Left ventricle myocardium inferior (tissue), 1 donor: Measurements from ENCODE around the gene CLDN6. TPM values are rescaled to one million over a fixed set of nuclear protein-coding genes. Genes with fewer than 3 reads are reported as not detected.

Experiments
- DNase-seq: peaks from one replicate; pipeline ENCODE4 v3.0.0-alpha.2; 2020
- H3K27ac ChIP-seq: fragments of 200-600 bp; replicated peaks from 2 replicates; pipeline ENCODE4 v1.8.0; 2021
- H3K27me3 ChIP-seq: fragments of 200-600 bp; 2 replicates; pipeline ENCODE4 v1.8.0; 2021; ENCODE audit warnings: low read depth
- H3K36me3 ChIP-seq: fragments of 200-600 bp; 2 replicates; pipeline ENCODE4 v1.8.0; 2021
- H3K4me1 ChIP-seq: fragments of 200-600 bp; 2 replicates; pipeline ENCODE4 v1.8.0; 2021
- H3K4me3 ChIP-seq: fragments of 200-600 bp; 2 replicates; pipeline ENCODE4 v1.8.0; 2021; ENCODE audit warnings: mild to moderate bottlenecking, moderate library complexity
- H3K9me3 ChIP-seq: fragments of 200-600 bp; replicated peaks from 2 replicates; pipeline ENCODE4 v1.8.0; 2021
- CTCF ChIP-seq: fragments of 200-600 bp; IDR thresholded peaks from 2 replicates; pipeline ENCODE4 v1.8.0; 2021; ENCODE audit warnings: antibody characterized with exemption, mild to moderate bottlenecking, borderline replicate concordance
- intact Hi-C: fragments of 100-400 bp; cut with micrococcal nuclease; formaldehyde crosslinking; loops from one replicate; pipeline ENCODE4 v1.11.0; 2022
- total RNA-seq: library from RNA; stranded (reverse); fragmentation: NEBNext Ultra II Directional; extraction: Animal tissue kit (Norgen Biotek cat#: 25700); gene quantifications from one replicate; pipeline ENCODE4 v1.2.1, GENCODE V29; 2021
- donor health status: DM: no; HTN: yes; CAD: no; lungs with severe emphysema.

CLDN6 gene
- total RNA-seq, 1 donor from 2014 or later, result not detected

- no peak for TF ChIP-seq CTCF
- Histone ChIP-seq H3K36me3 (peaks cover 18% of the 10 kb centered on the region), H3K27me3 (peaks cover 66% of the 10 kb centered on the region), H3K4me1 (peaks cover 22% of the 10 kb centered on the region), H3K9me3 (no peaks in the 10 kb centered on the region), H3K4me3 (no peak overlapping the region), H3K27ac (no peak overlapping the region)
- no peak for DNase-seq
- intact Hi-C loops, result no loop called here
Measured at GRCh38 chr16:3030222-3031212, 12.5 kb upstream of the CLDN6 start.

GRCh38 chr16:3029491-3030221 is 11.7 kb upstream of the CLDN6 start:
- peak overlapping the region; percentile 43 for H3K4me3 ChIP-seq
- peaks cover 18% of the 10 kb centered on the region for H3K36me3 ChIP-seq
- H3K4me1 ChIP-seq, result peaks cover 25% of the 10 kb centered on the region
- H3K27me3 ChIP-seq, result peaks cover 58% of the 10 kb centered on the region
- no peak overlapping the region for H3K27ac ChIP-seq
- H3K9me3 ChIP-seq, result no peaks in the 10 kb centered on the region
- intact Hi-C loops, result no loop called here
- TF ChIP-seq CTCF, result no peak
- DNase-seq, result no peak

GRCh38 chr16:3028716-3029319 is 10.8 kb upstream of the CLDN6 start:
- TF ChIP-seq CTCF, result no peak
- Histone ChIP-seq H3K36me3 (peaks cover 18% of the 10 kb centered on the region), H3K4me3 (peak overlapping the region; percentile 41), H3K9me3 (no peaks in the 10 kb centered on the region), H3K27me3 (peaks cover 49% of the 10 kb centered on the region), H3K27ac (no peak overlapping the region), H3K4me1 (peaks cover 32% of the 10 kb centered on the region)
- no peak for DNase-seq
- intact Hi-C loops, result no loop called here

- TF ChIP-seq CTCF, result peak; percentile 75
- intact Hi-C loops, result no loop called here
- no peaks in the 10 kb centered on the region for H3K9me3 ChIP-seq
- peaks cover 39% of the 10 kb centered on the region for H3K4me1 ChIP-seq
- peaks cover 18% of the 10 kb centered on the region for H3K36me3 ChIP-seq
- peak overlapping the region; percentile 41 for H3K4me3 ChIP-seq
- H3K27me3 ChIP-seq, result peaks cover 43% of the 10 kb centered on the region
- H3K27ac ChIP-seq, result no peak overlapping the region
- DNase-seq, result peak; percentile 78
Measured at GRCh38 chr16:3027983-3028715, 10.2 kb upstream of the CLDN6 start.

- Histone ChIP-seq H3K9me3 (no peaks in the 10 kb centered on the region), H3K36me3 (peaks cover 18% of the 10 kb centered on the region), H3K27me3 (peaks cover 36% of the 10 kb centered on the region), H3K4me3 (no peak overlapping the region), H3K27ac (no peak overlapping the region), H3K4me1 (peaks cover 46% of the 10 kb centered on the region)
- TF ChIP-seq CTCF, result no peak
- intact Hi-C loops, result no loop called here
- DNase-seq, result no peak
Measured at GRCh38 chr16:3027489-3027795, 9.5 kb upstream of the CLDN6 start.
